Smooth muscle cell (in vitro differentiated cells): Measurements from ENCODE around the gene KIAA1191. TPM values are rescaled to one million over a fixed set of nuclear protein-coding genes. Genes with fewer than 3 reads are reported as not detected.

Source experiments
- DNase-seq: peaks from one replicate; lab custom pipeline; 2025; ENCODE audit not compliant: unreplicated experiment; lab: John Stamatoyannopoulos, UW
- H2AFZ ChIP-seq: fragments of 200-600 bp; sonication (generic); 2 replicates; pipeline ENCODE4 v1.6.0; 2016; ENCODE audit warnings: antibody characterized with exemption, low read depth, mild to moderate bottlenecking
- H3F3A ChIP-seq: fragments of 200-600 bp; sonication (generic); 2 replicates; pipeline ENCODE4 v1.6.0; 2017; ENCODE audit warnings: antibody characterized with exemption, low read depth
- H3K27ac ChIP-seq: fragments of 200-600 bp; sonication (generic); 2 replicates; pipeline ENCODE4 v1.5.1; 2016; ENCODE audit warnings: low read depth, mild to moderate bottlenecking
- H3K27me3 ChIP-seq: fragments of 200-600 bp; sonication (generic); 2 replicates; pipeline ENCODE4 v1.6.1; 2016; ENCODE audit warnings: low read depth, mild to moderate bottlenecking
- H3K36me3 ChIP-seq: fragments of 200-600 bp; sonication (generic); 2 replicates; pipeline ENCODE4 v1.5.1; 2016; ENCODE audit warnings: low read depth
- H3K4me1 ChIP-seq: fragments of 200-600 bp; sonication (generic); 2 replicates; pipeline ENCODE4 v1.5.1; 2016; ENCODE audit warnings: low read depth
- H3K4me2 ChIP-seq: fragments of 200-600 bp; sonication (generic); 2 replicates; pipeline ENCODE4 v1.6.0; 2016; ENCODE audit warnings: mild to moderate bottlenecking
- H3K4me3 ChIP-seq: fragments of 200-600 bp; sonication (generic); 2 replicates; pipeline ENCODE4 v1.5.1; 2016; ENCODE audit warnings: mild to moderate bottlenecking
- H3K79me2 ChIP-seq: fragments of 200-600 bp; sonication (generic); 2 replicates; pipeline ENCODE4 v1.6.0; 2016; ENCODE audit warnings: low read depth, mild to moderate bottlenecking
- H3K9ac ChIP-seq: fragments of 200-600 bp; sonication (generic); 2 replicates; pipeline ENCODE4 v1.6.0; 2016; ENCODE audit warnings: low read depth
- H3K9me3 ChIP-seq: fragments of 200-600 bp; sonication (generic); replicated peaks from 2 replicates; pipeline ENCODE4 v1.5.1; 2016; ENCODE audit warnings: low read depth
- H4K20me1 ChIP-seq: fragments of 200-600 bp; sonication (generic); 2 replicates; pipeline ENCODE4 v1.6.0; 2016; ENCODE audit warnings: low read depth
- WGBS: methylation state at CpG from one replicate; pipeline ENCODE4 v1.1.7; 2016; ENCODE audit warnings: low lambda C conversion rate; 5-methylcytosine and 5-hydroxymethylcytosine counted together
- polyA plus RNA-seq: library from polyadenylated mRNA; unstranded; fragments of >200 nt; fragmentation: Nextera tagmentation; extraction: Ambion mirVana; gene quantifications from 2 replicates; pipeline ENCODE4 v1.2.1, GENCODE V29; 2016
- total RNA-seq: library from RNA; depleted of rRNA; stranded (reverse); fragments of >200 nt; gene quantifications from 2 replicates; pipeline ENCODE4 v1.2.3, GENCODE V29; 2014
- TF ChIP-seq, protein P1 (sequence below): fragments of 200-600 bp; sonication (generic); IDR thresholded peaks from 2 replicates; pipeline ENCODE4 v1.5.1; 2017; ENCODE audit warnings: borderline replicate concordance, mild to moderate bottlenecking, antibody characterized with exemption; ENCODE audit not compliant: insufficient read depth, poor library complexity, severe bottlenecking

The KIAA1191 gene
- total and polyA plus RNA-seq, 2 experiments from 2014 or later: 71.6 to 80.3 TPM

DNA sequence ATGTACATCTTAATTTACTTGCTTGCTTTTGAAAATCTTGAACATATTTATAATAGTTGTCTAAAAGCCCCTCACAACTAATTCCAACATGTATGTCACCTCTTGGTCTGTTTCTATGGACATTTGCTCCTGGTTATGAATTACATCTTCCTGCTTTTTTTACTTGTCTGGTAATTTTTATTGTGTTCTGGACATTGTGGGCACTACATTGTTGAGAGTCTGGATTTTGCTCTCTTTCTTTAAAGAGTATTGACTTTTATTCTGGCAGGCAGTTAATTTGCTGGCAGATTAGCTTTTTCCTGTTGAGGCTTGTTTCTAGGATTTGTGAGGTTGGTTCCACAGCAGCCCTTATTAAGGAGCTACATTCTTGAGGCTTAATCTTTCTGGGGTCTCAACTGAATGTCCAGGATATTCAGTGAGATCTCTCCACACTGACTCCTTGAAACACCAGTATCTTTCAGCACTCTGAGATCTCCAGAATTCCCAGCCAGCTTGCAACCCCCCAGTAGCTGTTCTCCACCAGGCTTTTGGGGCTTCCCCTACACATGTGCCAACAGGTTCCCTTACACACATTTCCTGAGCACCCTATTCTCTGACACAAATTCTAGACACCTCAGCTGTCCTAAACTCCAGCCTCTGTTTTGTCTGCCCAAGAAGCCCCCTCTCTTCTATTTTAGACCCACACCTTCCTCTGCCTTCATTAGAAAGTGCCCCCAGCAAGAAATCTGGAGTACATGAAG, 27.4 kb downstream of the KIAA1191 start:
- TF ChIP-seq, protein P1, sequence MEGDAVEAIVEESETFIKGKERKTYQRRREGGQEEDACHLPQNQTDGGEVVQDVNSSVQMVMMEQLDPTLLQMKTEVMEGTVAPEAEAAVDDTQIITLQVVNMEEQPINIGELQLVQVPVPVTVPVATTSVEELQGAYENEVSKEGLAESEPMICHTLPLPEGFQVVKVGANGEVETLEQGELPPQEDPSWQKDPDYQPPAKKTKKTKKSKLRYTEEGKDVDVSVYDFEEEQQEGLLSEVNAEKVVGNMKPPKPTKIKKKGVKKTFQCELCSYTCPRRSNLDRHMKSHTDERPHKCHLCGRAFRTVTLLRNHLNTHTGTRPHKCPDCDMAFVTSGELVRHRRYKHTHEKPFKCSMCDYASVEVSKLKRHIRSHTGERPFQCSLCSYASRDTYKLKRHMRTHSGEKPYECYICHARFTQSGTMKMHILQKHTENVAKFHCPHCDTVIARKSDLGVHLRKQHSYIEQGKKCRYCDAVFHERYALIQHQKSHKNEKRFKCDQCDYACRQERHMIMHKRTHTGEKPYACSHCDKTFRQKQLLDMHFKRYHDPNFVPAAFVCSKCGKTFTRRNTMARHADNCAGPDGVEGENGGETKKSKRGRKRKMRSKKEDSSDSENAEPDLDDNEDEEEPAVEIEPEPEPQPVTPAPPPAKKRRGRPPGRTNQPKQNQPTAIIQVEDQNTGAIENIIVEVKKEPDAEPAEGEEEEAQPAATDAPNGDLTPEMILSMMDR: no peak
- Histone ChIP-seq H3K27me3 (no peaks in the 10 kb centered on the region), H4K20me1 (no peaks in the 10 kb centered on the region), H3K4me2 (no peak overlapping the region), H2AFZ (no peak overlapping the region), H3F3A (no peaks in the 10 kb centered on the region), H3K4me1 (no peaks in the 10 kb centered on the region), H3K27ac (no peak overlapping the region), H3K9me3 (no peaks in the 10 kb centered on the region), H3K9ac (no peak overlapping the region), H3K79me2 (no peaks in the 10 kb centered on the region), H3K4me3 (no peak overlapping the region), H3K36me3 (no peaks in the 10 kb centered on the region)
- DNase-seq: no peak

DNA sequence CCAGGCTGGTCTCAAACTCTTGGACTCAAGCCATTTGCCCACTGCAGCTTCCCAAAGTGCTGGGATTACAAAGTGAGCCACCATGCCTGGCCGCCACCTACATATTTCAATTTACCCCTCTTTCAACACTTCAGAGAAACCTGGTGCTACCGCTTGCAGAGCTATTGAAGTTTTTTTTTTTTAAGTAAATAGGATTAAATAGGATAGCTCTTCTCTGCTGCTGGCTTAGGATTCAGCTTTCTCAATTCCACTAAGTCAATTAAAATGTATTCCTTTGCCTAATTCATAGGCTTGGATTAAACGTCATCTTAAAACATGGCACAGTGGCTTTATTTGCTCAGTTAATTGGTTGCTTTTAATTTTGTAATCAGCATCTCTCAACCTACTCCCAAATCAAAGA, 41.0 kb downstream of the KIAA1191 start:
- Histone ChIP-seq H3K36me3 (peaks cover 7% of the 10 kb centered on the region), H3K27me3 (no peaks in the 10 kb centered on the region), H3K79me2 (no peaks in the 10 kb centered on the region), H4K20me1 (no peaks in the 10 kb centered on the region), H2AFZ (no peak overlapping the region), H3K9ac (no peak overlapping the region), H3K27ac (no peak overlapping the region), H3K4me1 (no peaks in the 10 kb centered on the region), H3K4me2 (no peak overlapping the region), H3F3A (no peaks in the 10 kb centered on the region), H3K9me3 (no peaks in the 10 kb centered on the region), H3K4me3 (no peak overlapping the region)
- WGBS: 97% methylated on average over 3 of the region's 3 CpGs
- DNase-seq: no peak
- TF ChIP-seq, protein P1: no peak

DNA sequence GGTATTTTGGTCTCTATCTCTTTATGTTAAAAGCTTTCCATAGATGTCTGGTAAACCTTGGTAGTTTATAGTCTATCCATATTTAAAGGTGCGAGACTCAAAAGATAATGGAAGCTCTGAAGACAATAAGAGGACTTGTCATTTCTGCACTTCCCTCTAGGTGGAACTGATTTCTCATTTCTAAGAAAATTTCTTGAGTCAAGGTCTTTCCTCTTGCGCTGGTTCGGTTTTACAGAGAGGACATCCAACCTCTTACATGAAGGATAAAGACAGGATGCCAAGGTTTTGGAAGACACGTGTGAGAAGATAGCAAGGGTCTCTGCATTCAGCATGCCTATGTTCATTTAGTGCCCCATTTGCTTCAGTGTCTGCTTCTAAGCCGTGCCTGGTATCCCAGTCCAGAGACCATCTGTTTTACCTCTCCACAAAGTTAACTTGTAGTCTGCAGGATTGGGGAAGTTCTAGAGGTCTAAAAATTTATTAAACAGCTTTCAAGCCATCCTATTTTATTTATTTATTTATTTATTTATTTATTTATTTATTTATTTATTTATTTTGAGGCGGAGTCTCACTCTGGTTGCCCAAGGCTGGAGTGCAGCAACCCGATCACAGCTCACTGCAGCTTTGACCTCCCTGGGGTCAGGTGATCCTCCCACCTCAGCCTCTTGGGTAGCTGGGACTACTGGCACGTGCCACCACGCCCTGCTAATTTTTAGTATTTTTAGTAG, 41.6 kb downstream of the KIAA1191 start:
- H3K27me3 ChIP-seq: no peaks in the 10 kb centered on the region
- H3K4me3 ChIP-seq: no peak overlapping the region
- no peak overlapping the region for H3K9ac ChIP-seq
- H2AFZ ChIP-seq: no peak overlapping the region
- TF ChIP-seq, protein P1: no peak
- no peaks in the 10 kb centered on the region for H3F3A ChIP-seq
- H3K4me1 ChIP-seq: no peaks in the 10 kb centered on the region
- H3K27ac ChIP-seq: no peak overlapping the region
- H3K9me3 ChIP-seq: no peaks in the 10 kb centered on the region
- no peak for DNase-seq
- H3K36me3 ChIP-seq: peaks cover 7% of the 10 kb centered on the region
- H3K79me2 ChIP-seq: no peaks in the 10 kb centered on the region
- H3K4me2 ChIP-seq: no peak overlapping the region
- no peaks in the 10 kb centered on the region for H4K20me1 ChIP-seq
- 93% methylated on average over 9 of the region's 9 CpGs for WGBS
